IMR-90 (cell line): ENCODE results near the gene SNX1. TPM values are rescaled to one million over a fixed set of nuclear protein-coding genes. Genes with fewer than 3 reads are reported as not detected.

ENCODE experiments used
- ATAC-seq: fragments of 200-7000 bp; cut with Tn5 transposase; 2 replicates; pipeline ENCODE4 v1.9.1; 2020; ENCODE audit warnings: low read depth, mild to moderate bottlenecking, moderate library complexity
- BruUV-seq: library from RNA; stranded (reverse); fragments of 400-500 nt; replicated peaks from 2 replicates; lab custom pipeline; 2021; lab: Mats Ljungman, UMichigan
- CTCF ChIA-PET: fragments of 300-600 bp; formaldehyde crosslinking; extraction: SDS; loops from one replicate; lab custom pipeline; 2021; ENCODE audit warnings: antibody characterized with exemption; lab: Yijun Ruan, JAX
- POLR2A ChIA-PET: fragments of 300-600 bp; sonication (Branson Sonifier 250); formaldehyde crosslinking; loops from one replicate; lab custom pipeline; 2022; ENCODE audit warnings: antibody characterized with exemption; ENCODE audit not compliant: unreplicated experiment; lab: Charles Lee
- DNase-seq: peaks from one replicate; pipeline ENCODE4 v3.0.0; 2013
- H2AFZ ChIP-seq: replicated peaks from 2 replicates; pipeline ENCODE3; 2013; ENCODE audit warnings: low read length, mild to moderate bottlenecking; ENCODE audit not compliant: poor library complexity
- H2AK5ac ChIP-seq: 2 replicates; pipeline ENCODE4 v1.6.1; 2013; ENCODE audit warnings: low read depth, low read length, inconsistent platforms
- H2AK9ac ChIP-seq: replicated peaks from 2 replicates; pipeline ENCODE3; 2013; ENCODE audit warnings: mild to moderate bottlenecking, low read depth, low read length, moderate library complexity; ENCODE audit not compliant: poor library complexity
- H2BK120ac ChIP-seq: 2 replicates; pipeline ENCODE4 v1.6.1; 2013; ENCODE audit warnings: low read depth, low read length, inconsistent platforms
- H2BK15ac ChIP-seq: 3 replicates; pipeline ENCODE4 v1.6.1; 2013; ENCODE audit warnings: low read depth, low read length, inconsistent platforms
- H2BK20ac ChIP-seq: 2 replicates; pipeline ENCODE4 v1.6.1; 2013; ENCODE audit warnings: low read depth, mild to moderate bottlenecking, inconsistent platforms, low read length, moderate library complexity
- H2BK5ac ChIP-seq: 2 replicates; pipeline ENCODE4 v1.6.1; 2013; ENCODE audit warnings: mild to moderate bottlenecking, low read depth, low read length, inconsistent platforms; ENCODE audit not compliant: poor library complexity, severe bottlenecking
- H3K14ac ChIP-seq: replicated peaks from 2 replicates; pipeline ENCODE4 v1.6.1; 2013; ENCODE audit warnings: low read depth, low read length, inconsistent platforms
- H3K18ac ChIP-seq: 2 replicates; pipeline ENCODE4 v1.6.1; 2013; ENCODE audit warnings: low read depth, low read length, control low read depth
- H3K23ac ChIP-seq: 2 replicates; pipeline ENCODE4 v1.6.1; 2013; ENCODE audit warnings: low read depth, low read length, inconsistent platforms
- H3K27ac ChIP-seq: 2 replicates; pipeline ENCODE4 v1.5.1; 2013; ENCODE audit warnings: mild to moderate bottlenecking, control low read depth, low read length; ENCODE audit not compliant: insufficient read depth
- H3K27me3 ChIP-seq: 2 replicates; pipeline ENCODE4 v1.6.1; 2013; ENCODE audit warnings: low read length; ENCODE audit not compliant: control insufficient read depth, insufficient read depth
- H3K36me3 ChIP-seq: 2 replicates; pipeline ENCODE4 v1.6.1; 2013; ENCODE audit warnings: low read length, mixed read lengths; ENCODE audit not compliant: control insufficient read depth, insufficient read depth
- H3K4ac ChIP-seq: 2 replicates; pipeline ENCODE4 v1.6.1; 2013; ENCODE audit warnings: low read depth, low read length, inconsistent platforms
- H3K4me1 ChIP-seq: 2 replicates; pipeline ENCODE4 v1.6.1; 2013; ENCODE audit warnings: low read length, mixed read lengths; ENCODE audit not compliant: control insufficient read depth, insufficient read depth
- H3K4me2 ChIP-seq: 2 replicates; pipeline ENCODE4 v1.6.1; 2013; ENCODE audit warnings: low read depth, mild to moderate bottlenecking, control low read depth, low read length, moderate library complexity
- H3K4me3 ChIP-seq: 2 replicates; pipeline ENCODE4 v1.5.1; 2013; ENCODE audit warnings: low read depth, mild to moderate bottlenecking, control low read depth, low read length, moderate library complexity; ENCODE audit not compliant: insufficient read depth
- H3K56ac ChIP-seq: 2 replicates; pipeline ENCODE4 v1.6.1; 2013; ENCODE audit warnings: low read length, inconsistent platforms; ENCODE audit not compliant: insufficient read depth; ENCODE audit errors: extremely low read depth
- H3K79me1 ChIP-seq, 2 experiments: 2 replicates each; pipeline ENCODE4 v1.6.1; 2013; ENCODE audit warnings: low read length in 2 of 2, inconsistent platforms in 1 of 2, low read depth in 1 of 2
- H3K9ac ChIP-seq: 2 replicates; pipeline ENCODE4 v1.6.1; 2013; ENCODE audit warnings: low read depth, low read length, control low read depth
- H3K9me1 ChIP-seq: 2 replicates; pipeline ENCODE4 v1.6.1; 2013; ENCODE audit warnings: low read length, inconsistent platforms; ENCODE audit not compliant: insufficient read depth
- H3K9me3 ChIP-seq: 2 replicates; pipeline ENCODE4 v1.6.1; 2013; ENCODE audit warnings: low read length; ENCODE audit not compliant: control insufficient read depth, insufficient read depth
- H4K20me1 ChIP-seq: 2 replicates; pipeline ENCODE4 v1.6.1; 2013; ENCODE audit warnings: low read length, inconsistent platforms; ENCODE audit not compliant: insufficient read depth
- H4K5ac ChIP-seq: 2 replicates; pipeline ENCODE4 v1.6.1; 2013; ENCODE audit warnings: mild to moderate bottlenecking, low read depth, low read length, control low read depth
- H4K8ac ChIP-seq, 2 experiments: 2 replicates each; pipeline ENCODE4 v1.6.1; 2013; ENCODE audit warnings: low read depth in 2 of 2, low read length in 2 of 2, control low read depth in 1 of 2, inconsistent platforms in 1 of 2
- H4K91ac ChIP-seq: 2 replicates; pipeline ENCODE4 v1.6.1; 2013; ENCODE audit warnings: low read depth, low read length, inconsistent platforms; ENCODE audit not compliant: insufficient read depth
- BHLHE40 ChIP-seq: fragments of 150-350 bp; IDR thresholded peaks from 2 replicates; pipeline ENCODE4 v1.6.1; 2016; ENCODE audit warnings: mild to moderate bottlenecking, low read depth, low read length
- CEBPB ChIP-seq: IDR thresholded peaks from 2 replicates; pipeline ENCODE4 v1.6.1; 2012; ENCODE audit warnings: low read depth, low read length, improper control_type of control experiment
- ELK1 ChIP-seq: fragments of 150-350 bp; IDR thresholded peaks from 2 replicates; pipeline ENCODE4 v1.6.1; 2016; ENCODE audit warnings: low read depth, mild to moderate bottlenecking, low read length, moderate library complexity, borderline replicate concordance
- FOS ChIP-seq: fragments of 150-350 bp; IDR thresholded peaks from 2 replicates; pipeline ENCODE4 v1.6.1; 2016; ENCODE audit warnings: low read depth, low read length
- MAFK ChIP-seq: IDR thresholded peaks from 2 replicates; pipeline ENCODE4 v1.6.1; 2012; ENCODE audit warnings: low read depth, low read length, improper control_type of control experiment
- MAZ ChIP-seq: IDR thresholded peaks from 2 replicates; pipeline ENCODE4 v1.6.1; 2012; ENCODE audit warnings: low read depth, mild to moderate bottlenecking, low read length, improper control_type of control experiment, moderate library complexity, borderline replicate concordance
- MXI1 ChIP-seq: IDR thresholded peaks from 2 replicates; pipeline ENCODE4 v1.6.1; 2012; ENCODE audit warnings: low read depth, mild to moderate bottlenecking, low read length, moderate library complexity, borderline replicate concordance
- NFE2L2 ChIP-seq: fragments of 150-350 bp; IDR thresholded peaks from 2 replicates; pipeline ENCODE4 v1.6.1; 2016; ENCODE audit warnings: low read depth, mild to moderate bottlenecking, low read length
- RAD21 ChIP-seq: IDR thresholded peaks from 2 replicates; pipeline ENCODE4 v1.6.1; 2012; ENCODE audit warnings: low read length, improper control_type of control experiment
- RCOR1 ChIP-seq: IDR thresholded peaks from 2 replicates; pipeline ENCODE4 v1.6.1; 2012; ENCODE audit warnings: mild to moderate bottlenecking, low read length, improper control_type of control experiment; ENCODE audit not compliant: insufficient replicate concordance
- RFX5 ChIP-seq: IDR thresholded peaks from 2 replicates; pipeline ENCODE4 v1.8.0; 2012; ENCODE audit warnings: low read depth, mild to moderate bottlenecking, low read length, moderate library complexity
- SMC3 ChIP-seq: fragments of 150-350 bp; IDR thresholded peaks from 2 replicates; pipeline ENCODE4 v1.6.1; 2016; ENCODE audit warnings: low read depth, mild to moderate bottlenecking, antibody characterized with exemption, low read length, moderate library complexity
- USF2 ChIP-seq: fragments of 150-350 bp; IDR thresholded peaks from 2 replicates; pipeline ENCODE4 v1.6.1; 2017; ENCODE audit warnings: mild to moderate bottlenecking, antibody characterized with exemption, low read length, low read depth
- WGBS, 2 experiments: methylation state at CpG; one replicate each; pipeline versions ENCODE4 v1.1.5 to v1.1.7; 2013; ENCODE audit warnings: missing lambda C conversion rate in 2 of 2; ENCODE audit not compliant: insufficient read length in 1 of 2; ENCODE audit errors: extremely low coverage in 2 of 2; 5-methylcytosine and 5-hydroxymethylcytosine counted together
- dilution Hi-C: fragments of 300-500 bp; cut with HindIII; formaldehyde crosslinking; loops from one replicate; pipeline ENCODE4 v1.14.3; 2018; ENCODE audit warnings: low sequenced_read_pairs; ENCODE audit not compliant: unreplicated experiment
- in situ Hi-C: fragments of 300-500 bp; cut with MboI; formaldehyde crosslinking; loops from 3 replicates; pipeline ENCODE4 v1.14.3; 2019; ENCODE audit warnings: low sequenced_read_pairs, inconsistent platforms, mixed read lengths
- intact Hi-C: fragments of 100-400 bp; cut with micrococcal nuclease; formaldehyde crosslinking; loops from 2 replicates; pipeline ENCODE4 v1.10.0; 2022
- polyA plus RNA-seq, 3 experiments: library from polyadenylated mRNA; depleted of rRNA; stranded (reverse); fragments of >200 nt; gene quantifications; 2 replicates each; pipeline ENCODE4 v1.2.3, GENCODE V29; 2012; ENCODE audit warnings: low replicate concordance in 1 of 3
- total RNA-seq: library from RNA; depleted of rRNA; stranded (reverse); fragments of >200 nt; gene quantifications from 2 replicates; pipeline ENCODE4 v1.2.3, GENCODE V29; 2012
- TF ChIP-seq, protein P1 (sequence below): conservative IDR thresholded peaks from 2 replicates; pipeline ENCODE4 v1.5.1; 2012; ENCODE audit warnings: mild to moderate bottlenecking, low read depth, low read length, improper control_type of control experiment

Gene SNX1
- total and polyA plus RNA-seq, 2 of the 4 experiments (the other 2 are of a cell fraction), result 35.3 to 72.3 TPM

GRCh38 chr15:64144565-64145281 lies 48.9 kb downstream of the SNX1 start:
- H4K91ac ChIP-seq, result no peak overlapping the region
- DNase-seq (no peak), ATAC-seq (no peak)
- CTCF ChIA-PET, result interaction anchor here (0.7 kb wide), 1 partner anchor 1358 kb away, joined by 3 read pairs; no protein-coding TSS in a partner anchor
- POLR2A ChIA-PET, result no interaction called here
- no peak overlapping the region for H2AK9ac ChIP-seq
- 92% methylated on average over 2 of the region's 14 CpGs; no CpG with 5 or more reads in 1 of the 2 experiments for WGBS, 2 experiments
- no peak overlapping the region for H2BK15ac ChIP-seq
- H2BK5ac ChIP-seq, result no peak overlapping the region
- no peaks in the 10 kb centered on the region; the same call in 1 of the 2 replicates for H3K4me1 ChIP-seq
- peaks cover 17% of the 10 kb centered on the region for H3K36me3 ChIP-seq
- in situ Hi-C loops, result no loop called here
- H3K14ac ChIP-seq, result no peak overlapping the region
- H3K56ac ChIP-seq, result no peak overlapping the region
- no peak overlapping the region for H3K27ac ChIP-seq
- no peak overlapping the region for H3K4ac ChIP-seq
- H3K23ac ChIP-seq, result no peak overlapping the region
- H2BK120ac ChIP-seq, result no peak overlapping the region
- intact Hi-C loops, result loop anchor here (5.0 kb wide), 1 partner anchor 32 kb away; no protein-coding TSS in a partner anchor
- BruUV-seq, result no TSS peak
- H4K20me1 ChIP-seq, result no peaks in the 10 kb centered on the region
- 0 out of 2 replicates have a peak, but pooled peaks cover 6% of the 10 kb centered on the region for H3K9me1 ChIP-seq
- no peak overlapping the region for H4K8ac ChIP-seq
- H3K18ac ChIP-seq, result no peak overlapping the region
- H3K27me3 ChIP-seq, result no peaks in the 10 kb centered on the region
- H2BK20ac ChIP-seq, result no peak overlapping the region
- TF ChIP-seq ELK1, result no peak
- TF ChIP-seq RAD21, result no peak
- TF ChIP-seq, protein P1, sequence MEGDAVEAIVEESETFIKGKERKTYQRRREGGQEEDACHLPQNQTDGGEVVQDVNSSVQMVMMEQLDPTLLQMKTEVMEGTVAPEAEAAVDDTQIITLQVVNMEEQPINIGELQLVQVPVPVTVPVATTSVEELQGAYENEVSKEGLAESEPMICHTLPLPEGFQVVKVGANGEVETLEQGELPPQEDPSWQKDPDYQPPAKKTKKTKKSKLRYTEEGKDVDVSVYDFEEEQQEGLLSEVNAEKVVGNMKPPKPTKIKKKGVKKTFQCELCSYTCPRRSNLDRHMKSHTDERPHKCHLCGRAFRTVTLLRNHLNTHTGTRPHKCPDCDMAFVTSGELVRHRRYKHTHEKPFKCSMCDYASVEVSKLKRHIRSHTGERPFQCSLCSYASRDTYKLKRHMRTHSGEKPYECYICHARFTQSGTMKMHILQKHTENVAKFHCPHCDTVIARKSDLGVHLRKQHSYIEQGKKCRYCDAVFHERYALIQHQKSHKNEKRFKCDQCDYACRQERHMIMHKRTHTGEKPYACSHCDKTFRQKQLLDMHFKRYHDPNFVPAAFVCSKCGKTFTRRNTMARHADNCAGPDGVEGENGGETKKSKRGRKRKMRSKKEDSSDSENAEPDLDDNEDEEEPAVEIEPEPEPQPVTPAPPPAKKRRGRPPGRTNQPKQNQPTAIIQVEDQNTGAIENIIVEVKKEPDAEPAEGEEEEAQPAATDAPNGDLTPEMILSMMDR, result no peak
- no peak for TF ChIP-seq FOS
- TF ChIP-seq USF2, result no peak
- no peak for TF ChIP-seq RCOR1
- TF ChIP-seq MXI1, result no peak
- no peak for TF ChIP-seq MAZ
- no peak for TF ChIP-seq RFX5
- TF ChIP-seq BHLHE40, result no peak
- no peak for TF ChIP-seq SMC3
- no peak for TF ChIP-seq NFE2L2
- no peak for TF ChIP-seq CEBPB
- no peak for TF ChIP-seq MAFK
- no peak overlapping the region for H4K5ac ChIP-seq
- H2AFZ ChIP-seq, result no peak overlapping the region
- H3K4me3 ChIP-seq, result no peak overlapping the region
- H3K9ac ChIP-seq, result no peak overlapping the region
- dilution Hi-C loops, result no loop called here
- no peaks in the 10 kb centered on the region for H3K79me1 ChIP-seq
- no peaks in the 10 kb centered on the region for H3K9me3 ChIP-seq
- H2AK5ac ChIP-seq, result no peak overlapping the region
- no peak overlapping the region for H3K4me2 ChIP-seq
